ENCODE measurements around the gene PNKD. TPM values are rescaled to one million over a fixed set of nuclear protein-coding genes. Genes with fewer than 3 reads are reported as not detected.

The PNKD gene
- total and polyA plus RNA-seq, 10 of the 15 experiments (the other 5 are each of a cell fraction or from before 2014, with no cell fraction given) = 27.2 to 106 (median 61.3) TPM

- peak; percentile 53 for TF ChIP-seq RELA (IDR thresholded peaks at IDR 0.05; ENCODE audit: borderline replicate concordance, partially characterized antibody)
- TF ChIP-seq ZBED1 (IDR thresholded peaks at IDR 0.05; ENCODE audit: borderline replicate concordance) = no peak
- TF ChIP-seq HDAC6 (IDR thresholded peaks at IDR 0.05; ENCODE audit: unreplicated experiment) = no peak
- no peak for TF ChIP-seq KDM1A (IDR thresholded peaks at IDR 0.05; ENCODE audit: borderline replicate concordance)
- no peak for TF ChIP-seq BMI1 (IDR thresholded peaks at IDR 0.05; ENCODE audit: borderline replicate concordance)
- TF ChIP-seq MYC (IDR thresholded peaks at IDR 0.05; ENCODE audit: insufficient read depth, insufficient read length, insufficient replicate concordance, low read length, severe bottlenecking) = no peak
- TF ChIP-seq SREBF2 (IDR thresholded peaks at IDR 0.05; ENCODE audit: low read length) = no peak
- TF ChIP-seq SMC3 (IDR thresholded peaks at IDR 0.05; ENCODE audit: borderline replicate concordance, low read length) = peak; percentile 18; the same call in 1 of the 2 replicates
- no peak for TF ChIP-seq EP300 (IDR thresholded peaks at IDR 0.05; ENCODE audit: borderline replicate concordance in 1 of 2, control insufficient read depth in 1 of 2, low read depth in 2 of 2, low read length in 2 of 2)
- no peak for TF ChIP-seq BCLAF1 (IDR thresholded peaks at IDR 0.05)
- TF ChIP-seq FOS (IDR thresholded peaks at IDR 0.05; ENCODE audit: borderline replicate concordance, extremely low read depth, insufficient read length) = peak; percentile 87
- no peak for TF ChIP-seq KAT2A (conservative IDR thresholded peaks at IDR 0.05; ENCODE audit: control insufficient read depth, low read depth, low read length)
- TF ChIP-seq MEF2A (IDR thresholded peaks at IDR 0.05; ENCODE audit: insufficient read depth, low read depth, low read length) = 0 out of 2 replicates have a peak, but pooled peaks have one; percentile 66
- peak; percentile 98 for TF ChIP-seq HCFC1 (IDR thresholded peaks at IDR 0.05; ENCODE audit: low read length)
- TF ChIP-seq CHD4 (IDR thresholded peaks at IDR 0.05) = no peak
- TF ChIP-seq, protein P1, sequence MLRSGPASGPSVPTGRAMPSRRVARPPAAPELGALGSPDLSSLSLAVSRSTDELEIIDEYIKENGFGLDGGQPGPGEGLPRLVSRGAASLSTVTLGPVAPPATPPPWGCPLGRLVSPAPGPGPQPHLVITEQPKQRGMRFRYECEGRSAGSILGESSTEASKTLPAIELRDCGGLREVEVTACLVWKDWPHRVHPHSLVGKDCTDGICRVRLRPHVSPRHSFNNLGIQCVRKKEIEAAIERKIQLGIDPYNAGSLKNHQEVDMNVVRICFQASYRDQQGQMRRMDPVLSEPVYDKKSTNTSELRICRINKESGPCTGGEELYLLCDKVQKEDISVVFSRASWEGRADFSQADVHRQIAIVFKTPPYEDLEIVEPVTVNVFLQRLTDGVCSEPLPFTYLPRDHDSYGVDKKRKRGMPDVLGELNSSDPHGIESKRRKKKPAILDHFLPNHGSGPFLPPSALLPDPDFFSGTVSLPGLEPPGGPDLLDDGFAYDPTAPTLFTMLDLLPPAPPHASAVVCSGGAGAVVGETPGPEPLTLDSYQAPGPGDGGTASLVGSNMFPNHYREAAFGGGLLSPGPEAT (IDR thresholded peaks at IDR 0.05; ENCODE audit: low read depth) = peak; percentile 53
- TF ChIP-seq NBN (IDR thresholded peaks at IDR 0.05) = peak; percentile 90
- no peak for TF ChIP-seq HDGF (IDR thresholded peaks at IDR 0.05)
- TF ChIP-seq EGR1 (IDR thresholded peaks at IDR 0.05; ENCODE audit: borderline replicate concordance in 1 of 2, low read depth in 2 of 2, low read length in 2 of 2) = peak in 1 of 2 experiments; percentile 99; a peak in 2 of 3 replicates
- TF ChIP-seq NR2C1 (IDR thresholded peaks at IDR 0.05) = peak; percentile 78
- TF ChIP-seq KLF5 (IDR thresholded peaks at IDR 0.05; ENCODE audit: partially characterized antibody) = peak; percentile 92
- peak; percentile 47; the same call in 1 of the 2 replicates for TF ChIP-seq LARP7 (IDR thresholded peaks at IDR 0.05)
- TF ChIP-seq, protein P2, sequence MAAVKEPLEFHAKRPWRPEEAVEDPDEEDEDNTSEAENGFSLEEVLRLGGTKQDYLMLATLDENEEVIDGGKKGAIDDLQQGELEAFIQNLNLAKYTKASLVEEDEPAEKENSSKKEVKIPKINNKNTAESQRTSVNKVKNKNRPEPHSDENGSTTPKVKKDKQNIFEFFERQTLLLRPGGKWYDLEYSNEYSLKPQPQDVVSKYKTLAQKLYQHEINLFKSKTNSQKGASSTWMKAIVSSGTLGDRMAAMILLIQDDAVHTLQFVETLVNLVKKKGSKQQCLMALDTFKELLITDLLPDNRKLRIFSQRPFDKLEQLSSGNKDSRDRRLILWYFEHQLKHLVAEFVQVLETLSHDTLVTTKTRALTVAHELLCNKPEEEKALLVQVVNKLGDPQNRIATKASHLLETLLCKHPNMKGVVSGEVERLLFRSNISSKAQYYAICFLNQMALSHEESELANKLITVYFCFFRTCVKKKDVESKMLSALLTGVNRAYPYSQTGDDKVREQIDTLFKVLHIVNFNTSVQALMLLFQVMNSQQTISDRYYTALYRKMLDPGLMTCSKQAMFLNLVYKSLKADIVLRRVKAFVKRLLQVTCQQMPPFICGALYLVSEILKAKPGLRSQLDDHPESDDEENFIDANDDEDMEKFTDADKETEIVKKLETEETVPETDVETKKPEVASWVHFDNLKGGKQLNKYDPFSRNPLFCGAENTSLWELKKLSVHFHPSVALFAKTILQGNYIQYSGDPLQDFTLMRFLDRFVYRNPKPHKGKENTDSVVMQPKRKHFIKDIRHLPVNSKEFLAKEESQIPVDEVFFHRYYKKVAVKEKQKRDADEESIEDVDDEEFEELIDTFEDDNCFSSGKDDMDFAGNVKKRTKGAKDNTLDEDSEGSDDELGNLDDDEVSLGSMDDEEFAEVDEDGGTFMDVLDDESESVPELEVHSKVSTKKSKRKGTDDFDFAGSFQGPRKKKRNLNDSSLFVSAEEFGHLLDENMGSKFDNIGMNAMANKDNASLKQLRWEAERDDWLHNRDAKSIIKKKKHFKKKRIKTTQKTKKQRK (IDR thresholded peaks at IDR 0.05; ENCODE audit: low read depth, low read length) = peak; percentile 19; the same call in 1 of the 2 replicates
Observed at GRCh38 chr2:218269900-218270720, at the start of gene PNKD, which contains the start of gene AAMP (continued).
